ENCODE measurements around the gene GPR39.

Gene GPR39

DNA sequence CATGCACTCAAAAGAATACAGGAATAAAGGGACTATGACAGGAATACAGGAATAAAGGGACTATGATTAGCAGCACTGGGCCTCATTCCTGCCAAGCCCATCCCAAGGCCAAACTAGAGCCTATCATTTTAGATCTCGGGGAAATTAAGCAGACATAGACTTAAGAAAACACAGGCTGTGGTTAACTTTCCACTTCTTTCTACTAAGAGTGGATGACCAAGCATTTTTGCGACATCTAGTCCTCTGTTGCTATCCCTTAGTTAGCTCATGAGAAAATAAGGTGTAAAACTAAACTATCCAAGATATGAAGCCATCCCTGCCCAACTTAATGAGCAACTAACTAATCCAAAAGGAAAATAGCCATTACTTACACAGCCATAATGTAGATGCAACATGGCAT, 247.5 kb downstream of the GPR39 start:
- no peak for TF ChIP-seq ZFX (IDR thresholded peaks at IDR 0.05; ENCODE audit: borderline replicate concordance)
- TF ChIP-seq, protein P1, sequence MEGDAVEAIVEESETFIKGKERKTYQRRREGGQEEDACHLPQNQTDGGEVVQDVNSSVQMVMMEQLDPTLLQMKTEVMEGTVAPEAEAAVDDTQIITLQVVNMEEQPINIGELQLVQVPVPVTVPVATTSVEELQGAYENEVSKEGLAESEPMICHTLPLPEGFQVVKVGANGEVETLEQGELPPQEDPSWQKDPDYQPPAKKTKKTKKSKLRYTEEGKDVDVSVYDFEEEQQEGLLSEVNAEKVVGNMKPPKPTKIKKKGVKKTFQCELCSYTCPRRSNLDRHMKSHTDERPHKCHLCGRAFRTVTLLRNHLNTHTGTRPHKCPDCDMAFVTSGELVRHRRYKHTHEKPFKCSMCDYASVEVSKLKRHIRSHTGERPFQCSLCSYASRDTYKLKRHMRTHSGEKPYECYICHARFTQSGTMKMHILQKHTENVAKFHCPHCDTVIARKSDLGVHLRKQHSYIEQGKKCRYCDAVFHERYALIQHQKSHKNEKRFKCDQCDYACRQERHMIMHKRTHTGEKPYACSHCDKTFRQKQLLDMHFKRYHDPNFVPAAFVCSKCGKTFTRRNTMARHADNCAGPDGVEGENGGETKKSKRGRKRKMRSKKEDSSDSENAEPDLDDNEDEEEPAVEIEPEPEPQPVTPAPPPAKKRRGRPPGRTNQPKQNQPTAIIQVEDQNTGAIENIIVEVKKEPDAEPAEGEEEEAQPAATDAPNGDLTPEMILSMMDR (IDR thresholded peaks at IDR 0.05) = no peak
- no peak overlapping the region for H3K27ac ChIP-seq

DNA sequence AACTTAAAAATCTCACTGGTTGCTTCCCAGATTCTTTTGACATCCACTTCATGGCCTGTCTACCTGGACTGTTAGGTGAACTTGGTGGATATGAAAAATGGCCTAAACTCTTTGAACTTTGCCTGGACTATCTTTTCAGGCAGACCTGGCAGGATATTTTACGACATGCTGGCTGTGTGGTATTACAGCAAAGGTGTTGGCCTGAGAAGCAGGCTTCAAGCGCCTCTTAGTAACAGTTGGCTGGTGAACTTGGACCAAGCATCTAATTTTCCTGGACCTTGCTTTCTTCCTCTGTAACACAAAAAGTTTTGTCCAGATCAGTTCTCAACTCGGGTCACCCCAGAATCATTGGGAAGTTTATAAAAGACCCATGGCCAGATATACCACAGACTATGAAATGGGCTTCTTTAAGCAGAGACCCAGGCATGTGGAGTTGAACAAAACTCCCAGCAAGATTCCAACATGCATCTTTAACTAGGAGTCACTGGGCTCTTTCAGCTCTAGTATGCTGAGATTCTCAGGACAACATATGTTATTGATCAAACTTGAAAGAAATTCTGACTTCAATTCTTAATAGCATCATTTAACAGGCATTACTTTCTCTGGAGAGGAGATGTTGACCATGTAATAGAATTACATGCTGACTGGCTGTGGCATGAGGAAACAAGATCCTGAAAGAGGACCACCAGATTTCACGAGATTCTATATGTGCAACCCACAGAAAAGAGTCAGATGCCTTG, 249.0 kb downstream of the GPR39 start:
- TF ChIP-seq, protein P1 (IDR thresholded peaks at IDR 0.05) = no peak
- TF ChIP-seq ZFX (IDR thresholded peaks at IDR 0.05; ENCODE audit: borderline replicate concordance) = no peak
- no peak overlapping the region for H3K27ac ChIP-seq

DNA sequence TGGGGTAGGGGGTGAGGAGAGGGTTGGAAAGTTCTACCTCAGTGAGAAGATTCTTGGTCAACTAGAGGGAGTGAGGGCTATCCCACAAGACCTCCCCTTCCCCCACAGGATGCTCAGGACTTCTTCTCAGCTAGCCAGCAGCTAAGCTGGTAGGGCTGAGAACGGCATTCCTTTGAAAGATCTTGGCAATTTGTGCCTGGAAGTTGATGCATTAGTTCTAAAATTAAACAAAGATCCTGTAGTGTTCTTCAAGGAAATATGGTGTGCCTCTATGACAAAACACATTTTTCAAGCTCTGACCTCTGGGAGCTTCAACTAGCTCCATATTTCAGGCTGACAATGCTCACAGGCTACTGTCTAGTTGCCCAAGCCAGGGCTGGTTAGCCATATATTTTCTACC, 251.1 kb downstream of the GPR39 start:
- no peak overlapping the region for H3K27ac ChIP-seq
- TF ChIP-seq, protein P1 (IDR thresholded peaks at IDR 0.05) = no peak
- no peak for TF ChIP-seq ZFX (IDR thresholded peaks at IDR 0.05; ENCODE audit: borderline replicate concordance)

DNA sequence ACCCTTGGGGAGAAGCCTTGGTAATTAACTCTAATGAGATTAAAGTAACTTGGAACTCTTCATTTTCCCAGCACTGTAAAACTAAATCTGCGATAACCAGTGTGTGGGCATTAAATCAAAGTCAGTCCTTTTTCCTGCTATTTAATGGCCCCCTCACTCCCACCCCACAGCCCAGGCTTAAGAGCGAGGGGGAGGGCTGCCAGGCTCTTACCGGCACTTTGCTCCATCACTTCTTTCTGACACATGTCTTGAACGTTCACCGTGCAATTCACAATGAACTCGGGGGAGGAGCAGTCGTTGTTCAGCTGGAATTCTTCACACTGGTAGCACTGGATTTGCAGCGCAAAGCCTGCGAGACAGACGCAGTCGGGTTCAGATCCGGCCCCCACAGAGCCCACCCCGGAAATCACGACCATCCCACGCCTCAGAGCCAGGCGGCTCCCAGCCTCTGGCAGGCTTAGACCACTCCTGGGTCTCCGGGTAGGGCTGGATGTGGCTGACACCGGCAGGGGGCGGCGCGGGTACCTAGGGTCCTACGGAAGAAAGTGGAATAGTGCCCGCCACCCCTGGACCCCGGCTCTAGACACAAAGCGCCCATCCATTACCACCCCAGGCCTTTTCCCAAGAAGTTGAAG, 251.7 kb downstream of the GPR39 start:
- TF ChIP-seq, protein P1 (IDR thresholded peaks at IDR 0.05) = no peak
- TF ChIP-seq ZFX (IDR thresholded peaks at IDR 0.05; ENCODE audit: borderline replicate concordance) = no peak
- no peak overlapping the region for H3K27ac ChIP-seq

DNA sequence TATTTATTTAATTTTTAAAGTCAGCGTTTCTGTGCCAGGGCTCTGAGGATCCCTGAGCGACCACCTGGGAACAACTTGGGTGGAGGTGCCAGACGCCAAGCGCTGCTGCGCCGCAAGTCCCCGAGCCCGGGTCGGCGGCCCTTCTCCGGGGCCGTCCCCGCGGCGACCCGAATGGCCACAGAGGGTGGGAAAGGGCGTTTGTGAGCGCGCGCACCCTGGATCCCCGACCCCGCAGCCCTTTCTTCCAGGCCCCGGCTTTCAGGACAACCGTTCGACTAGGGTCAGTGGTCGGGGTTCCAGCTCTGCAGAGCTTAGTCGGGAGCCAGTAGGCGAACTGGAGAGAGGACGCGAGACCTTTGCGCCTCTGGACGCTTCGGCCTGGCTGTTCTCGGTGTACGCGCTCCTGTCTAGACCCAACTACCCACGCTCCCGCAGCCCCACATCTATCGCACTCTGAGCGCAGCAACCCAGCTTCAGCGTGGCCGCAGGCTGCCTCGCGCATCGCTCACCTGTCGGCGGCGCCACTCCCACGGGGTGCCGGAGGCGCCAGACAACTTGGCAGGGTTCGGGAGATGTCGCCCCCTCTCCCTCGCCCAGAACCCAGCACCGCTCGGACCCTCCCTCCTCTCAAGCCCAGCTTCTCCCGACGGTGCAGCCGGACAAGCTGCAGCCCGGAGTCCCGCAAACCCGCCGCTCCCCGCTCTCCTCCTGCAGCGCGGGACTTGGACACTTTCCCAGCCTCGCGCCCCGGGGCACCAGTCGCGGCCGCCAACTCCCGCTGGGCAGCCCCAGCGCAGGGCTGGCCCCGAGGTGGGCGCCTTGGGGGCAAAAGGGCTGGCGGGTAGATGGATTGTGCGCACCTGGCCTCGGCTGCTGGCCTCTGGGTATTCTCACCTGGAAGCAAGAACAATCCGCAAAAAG, 252.6 kb downstream of the GPR39 start:
- TF ChIP-seq, protein P1 (IDR thresholded peaks at IDR 0.05) = no peak
- TF ChIP-seq ZFX (IDR thresholded peaks at IDR 0.05; ENCODE audit: borderline replicate concordance) = no peak
- H3K27ac ChIP-seq = no peak overlapping the region

DNA sequence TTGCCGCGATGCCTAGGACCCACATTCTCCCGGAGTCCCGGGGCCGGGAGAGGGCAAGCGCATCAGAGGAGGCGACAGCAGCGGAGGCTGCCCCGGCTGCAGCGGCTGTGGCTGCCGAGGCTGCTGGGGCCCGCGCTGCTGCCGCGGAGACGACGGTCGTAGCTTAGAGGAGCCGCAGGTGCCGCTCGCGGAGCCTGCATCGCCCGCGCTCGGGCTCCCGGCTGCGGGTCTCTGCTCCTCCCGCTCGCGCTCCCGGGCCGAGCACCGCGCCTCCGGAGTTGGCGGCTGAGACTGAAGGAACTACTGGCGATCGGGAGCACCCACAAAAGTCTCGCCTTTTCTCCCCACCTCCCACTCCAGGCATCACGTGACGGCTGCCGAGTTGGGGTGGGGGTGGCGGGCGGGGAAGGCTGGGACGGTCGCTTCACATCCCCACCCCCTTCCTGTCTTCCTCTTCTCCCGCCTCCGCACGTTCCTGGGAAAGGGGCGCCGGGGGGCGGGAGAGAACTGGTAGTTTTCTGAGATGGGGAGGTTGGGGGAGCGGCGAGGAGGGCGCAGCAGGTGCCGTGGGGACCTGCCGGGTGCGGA, 253.4 kb downstream of the GPR39 start, which contains the start of gene LYPD1:
Gene LYPD1, minus strand, starts transcription at position 298 of the 588 bp plus-strand sequence. Its CDS starts 273 bp downstream, at position 25.
- TF ChIP-seq, protein P1 (IDR thresholded peaks at IDR 0.05) = no peak
- no peak for TF ChIP-seq ZFX (IDR thresholded peaks at IDR 0.05; ENCODE audit: borderline replicate concordance)
- H3K27ac ChIP-seq = no peak within 1 kb of the TSS

All from 22Rv1 (cell line).